ENCODE results near the gene PJA2.

The PJA2 gene

GRCh38 chr5:109408991-109409843, 557 bp downstream of the PJA2 start:
- DNase-seq (ENCODE audit: low read depth) = peak; percentile 85

GRCh38 chr5:109407913-109408312, 1.9 kb downstream of the PJA2 start:
- DNase-seq (ENCODE audit: low read depth) = no peak

- DNase-seq (ENCODE audit: low read depth) = no peak
These were observed 3.1 kb downstream of the PJA2 start for GRCh38 chr5:109406719-109407118.

- DNase-seq (ENCODE audit: low read depth) = no peak
These were observed 5.3 kb downstream of the PJA2 start for GRCh38 chr5:109404428-109404960.

GRCh38 chr5:109403469-109403868, 6.3 kb downstream of the PJA2 start:
- DNase-seq (ENCODE audit: low read depth) = no peak

- DNase-seq (ENCODE audit: low read depth) = no peak
These were observed 10.5 kb downstream of the PJA2 start for GRCh38 chr5:109399092-109399759.

GRCh38 chr5:109396965-109397364, 12.8 kb downstream of the PJA2 start:
- no peak for DNase-seq (ENCODE audit: low read depth)

GRCh38 chr5:109394806-109395205, 15.0 kb downstream of the PJA2 start:
- no peak for DNase-seq (ENCODE audit: low read depth)

- no peak for DNase-seq (ENCODE audit: low read depth)
These were observed 19.6 kb downstream of the PJA2 start for GRCh38 chr5:109390188-109390587.

GRCh38 chr5:109388407-109388806, 21.4 kb downstream of the PJA2 start:
- DNase-seq (ENCODE audit: low read depth) = peak; percentile 36

GRCh38 chr5:109387408-109387974, 22.3 kb downstream of the PJA2 start:
- DNase-seq (ENCODE audit: low read depth) = no peak

- DNase-seq (ENCODE audit: low read depth) = no peak
These were observed 31.7 kb downstream of the PJA2 start for GRCh38 chr5:109378095-109378494.

- DNase-seq (ENCODE audit: low read depth) = no peak
These were observed 35.1 kb downstream of the PJA2 start for GRCh38 chr5:109374625-109375024.

GRCh38 chr5:109373932-109374331, 35.8 kb downstream of the PJA2 start:
- no peak for DNase-seq (ENCODE audit: low read depth)

GRCh38 chr5:109370343-109370742, 39.4 kb downstream of the PJA2 start:
- no peak for DNase-seq (ENCODE audit: low read depth)

- DNase-seq (ENCODE audit: low read depth) = no peak
These were observed 44.1 kb downstream of the PJA2 start for GRCh38 chr5:109365653-109366052.

- DNase-seq (ENCODE audit: low read depth) = no peak
These were observed 44.8 kb downstream of the PJA2 start for GRCh38 chr5:109364977-109365376.

GRCh38 chr5:109359642-109360041, 50.1 kb downstream of the PJA2 start:
- DNase-seq (ENCODE audit: low read depth) = no peak

- DNase-seq (ENCODE audit: low read depth) = no peak
These were observed 52.0 kb downstream of the PJA2 start for GRCh38 chr5:109357807-109358206.

GRCh38 chr5:109354761-109355160, 55.0 kb downstream of the PJA2 start:
- DNase-seq (ENCODE audit: low read depth) = no peak

- no peak for DNase-seq (ENCODE audit: low read depth)
These were observed 57.5 kb downstream of the PJA2 start for GRCh38 chr5:109351988-109352864.
